Measurements from ENCODE around the gene CRYBG1. TPM values are rescaled to one million over a fixed set of nuclear protein-coding genes. Genes with fewer than 3 reads are reported as not detected.

CRYBG1 gene
- total RNA-seq, 1 experiment from 2014 or later = 5.7 TPM

DNA sequence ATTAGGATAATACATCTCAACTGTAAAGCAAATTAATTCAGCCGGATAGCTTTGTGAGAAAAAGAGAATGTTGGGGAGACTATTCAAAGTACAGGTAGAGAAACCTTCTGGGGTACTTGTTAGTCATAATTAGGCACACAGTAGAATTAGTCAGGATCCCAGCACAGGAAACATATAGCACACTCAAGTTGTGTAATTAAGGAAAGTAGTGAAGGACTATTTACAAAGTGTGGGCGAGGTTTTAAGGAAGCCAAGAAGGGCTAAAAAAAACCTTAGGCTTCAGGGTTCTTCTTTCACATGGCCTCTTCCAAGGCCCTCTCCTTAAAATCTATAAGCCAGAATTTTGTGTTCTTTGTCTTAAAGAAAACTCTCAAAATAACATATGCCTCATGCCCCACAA, 142.0 kb downstream of the CRYBG1 start:
- H3K9me3 ChIP-seq (ENCODE audit: control insufficient read depth, low read depth, low read length) = no peaks in the 10 kb centered on the region
- Mint-ChIP-seq H3K27ac (no peak overlapping the region), H3K4me1 (no peaks in the 10 kb centered on the region), H3K4me3 (no peak overlapping the region), H3K27me3 (ENCODE audit: low read depth) (peaks cover 7% of the 10 kb centered on the region), H3K9me3 (no peaks in the 10 kb centered on the region), H3K36me3 (ENCODE audit: insufficient read depth in 1 of 3, low read depth in 3 of 3) (no peaks in the 10 kb centered on the region)
- no peaks in the 10 kb centered on the region; the same call in 1 of the 2 replicates for H3K27me3 ChIP-seq (ENCODE audit: insufficient read depth, low read length)
- H2BK12ac ChIP-seq (ENCODE audit: insufficient read length, low read depth, low read length) = no peak overlapping the region
- no peak overlapping the region for H2BK120ac ChIP-seq (ENCODE audit: low read depth, low read length, poor library complexity, severe bottlenecking)
- no peak overlapping the region for H3K27ac ChIP-seq (ENCODE audit: insufficient read length, low read depth, low read length)
- H4K91ac ChIP-seq (ENCODE audit: insufficient read length, low read depth, low read length) = no peak overlapping the region
- no CpG with 5 or more reads among the region's 2 CpGs for WGBS (ENCODE audit: extremely low coverage, insufficient read length, low lambda C conversion rate)
- no peak overlapping the region for H3K9ac ChIP-seq (ENCODE audit: extremely low read depth, insufficient read length, low read length)
- no peaks in the 10 kb centered on the region for H3K23me2 ChIP-seq (ENCODE audit: insufficient read length, low read depth, low read length, poor library complexity, severe bottlenecking)
- H3K79me1 ChIP-seq (ENCODE audit: insufficient read depth, low read depth, low read length, poor library complexity, severe bottlenecking) = no peaks in the 10 kb centered on the region
- no peak for DNase-seq
- H2BK20ac ChIP-seq (ENCODE audit: low read depth, low read length, poor library complexity, severe bottlenecking) = no peak overlapping the region
- no peak overlapping the region for H3T11ph ChIP-seq (ENCODE audit: low read length)
- H3K4me1 ChIP-seq (ENCODE audit: insufficient read depth, low read length) = no peaks in the 10 kb centered on the region
- no peaks in the 10 kb centered on the region for H3K79me2 ChIP-seq (ENCODE audit: insufficient read depth, low read length)
- H2BK15ac ChIP-seq (ENCODE audit: low read depth, low read length) = no peak overlapping the region
- H3K18ac ChIP-seq (ENCODE audit: insufficient read length, low read depth, low read length) = no peak overlapping the region
- H2AFZ ChIP-seq (ENCODE audit: low read length) = no peak overlapping the region
- H3K23ac ChIP-seq (ENCODE audit: insufficient read length, low read depth, low read length) = no peak overlapping the region
- no peaks in the 10 kb centered on the region for H4K20me1 ChIP-seq (ENCODE audit: control insufficient read depth, insufficient read depth, insufficient read length)
- H4K5ac ChIP-seq (ENCODE audit: insufficient read length, low read depth, low read length) = no peak overlapping the region
- no peak for TF ChIP-seq CTCF (conservative IDR thresholded peaks at IDR 0.05)
- no peak overlapping the region for H3K4ac ChIP-seq (ENCODE audit: low read depth, low read length)
- no peak overlapping the region for H4K8ac ChIP-seq (replicated peaks; ENCODE audit: insufficient read length, low read depth, low read length)
- H2AK5ac ChIP-seq (ENCODE audit: insufficient read length, low read length) = no peak overlapping the region
- H3K56ac ChIP-seq (ENCODE audit: insufficient read length, low read depth, low read length) = no peak overlapping the region
- H2BK5ac ChIP-seq (ENCODE audit: insufficient read length, low read length) = no peak overlapping the region
- H3K14ac ChIP-seq (ENCODE audit: insufficient read depth, low read length) = no peak overlapping the region
- H3K4me2 ChIP-seq (ENCODE audit: insufficient read depth, insufficient read length, low read length) = no peak overlapping the region
